Small intestine (tissue), 7 donors: Measurements from ENCODE around the gene SUCO. TPM values are rescaled to one million over a fixed set of nuclear protein-coding genes. Genes with fewer than 3 reads are reported as not detected.
"Not testable (repeated sequence)": the region's sequence is repeated elsewhere in the genome, so short reads cannot be mapped to it uniquely, and the experiment has no call there.

Source experiments
- DNase-seq, 2 donors: peaks; one replicate each; pipeline versions ENCODE4 v3.0.0 to v3.0.0-alpha.2; 2013
- FAIRE-seq: peaks from 2 replicates; lab custom pipeline; 2012; peaks lifted over from hg19 to GRCh38; lab: Jason Lieb, UNC
- H3K27ac ChIP-seq, 3 donors: one replicate each; pipeline ENCODE4 v1.5.1; 2013; ENCODE audit warnings: low read length in 2 of 3, mild to moderate bottlenecking in 2 of 3, control low read depth in 1 of 3, inconsistent platforms in 1 of 3, low read depth in 1 of 3, moderate library complexity in 1 of 3
- H3K27me3 ChIP-seq, 3 donors: one replicate each; pipeline ENCODE4 v1.6.1; 2013; ENCODE audit warnings: low read length in 3 of 3, inconsistent platforms in 1 of 3; ENCODE audit not compliant: control insufficient read depth in 3 of 3, insufficient read depth in 3 of 3
- H3K36me3 ChIP-seq, 3 donors: one replicate each; pipeline ENCODE4 v1.6.1; 2013; ENCODE audit warnings: low read length in 3 of 3, inconsistent platforms in 1 of 3, low read depth in 1 of 3, mild to moderate bottlenecking in 1 of 3, moderate library complexity in 1 of 3; ENCODE audit not compliant: control insufficient read depth in 3 of 3, insufficient read depth in 2 of 3
- H3K4me1 ChIP-seq, 3 donors: one replicate each; pipeline ENCODE4 v1.6.1; 2013; ENCODE audit warnings: low read length in 2 of 3, inconsistent platforms in 1 of 3, low read depth in 1 of 3, mild to moderate bottlenecking in 1 of 3, moderate library complexity in 1 of 3; ENCODE audit not compliant: control insufficient read depth in 3 of 3, insufficient read depth in 2 of 3
- H3K4me3 ChIP-seq, 3 donors: one replicate each; pipeline ENCODE4 v1.5.1; 2013; ENCODE audit warnings: low read length in 3 of 3, control low read depth in 1 of 3, inconsistent platforms in 1 of 3, low read depth in 1 of 3, mild to moderate bottlenecking in 1 of 3, moderate library complexity in 1 of 3
- H3K9me3 ChIP-seq, 2 donors: one replicate each; pipeline ENCODE4 v1.6.1; 2013; ENCODE audit warnings: low read depth in 1 of 2, low read length in 1 of 2; ENCODE audit not compliant: control insufficient read depth in 2 of 2, insufficient read depth in 1 of 2
- WGBS, 3 donors: extraction: QIAGEN DNeasy Blood & Tissue Kit; methylation state at CpG; one replicate each; pipeline ENCODE4 v1.1.7; 2013; 5-methylcytosine and 5-hydroxymethylcytosine counted together
- polyA plus RNA-seq, 4 donors: library from polyadenylated mRNA; stranded (reverse) in 3 of 4; unstranded in 1 of 4; fragments of 200-250 nt in 3 of 4; fragments of 120-200 nt in 1 of 4; gene quantifications; one replicate each; pipeline versions ENCODE4 v1.2.1 to v1.2.3, GENCODE V29; 2013
- donor health status: healthy with polysubstance abuse.
- donor health status: control.
- donor health status: control.
- donor health status: Bipolar disorder and iron deficiency.
- donor health status: healthy.

The SUCO gene
- polyA plus RNA-seq, 4 donors, result 11.4 to 46.0 (median 12.5) TPM

GRCh38 chr1:172489847-172490246 is 43.1 kb upstream of the SUCO start:
- Histone ChIP-seq H3K27me3 (no peaks in the 10 kb centered on the region), H3K27ac (no peak overlapping the region), H3K9me3 (no peaks in the 10 kb centered on the region), H3K4me1 (peaks cover 0 to 3% (median 0%) of the 10 kb centered on the region in 3 donors), H3K36me3 (no peaks in the 10 kb centered on the region), H3K4me3 (no peak overlapping the region)
- 81 to 86% (median 83%) methylated on average over 3 of the region's 3 CpGs for WGBS, 3 donors
- no peak for DNase-seq
- FAIRE-seq, result no peak

DNA sequence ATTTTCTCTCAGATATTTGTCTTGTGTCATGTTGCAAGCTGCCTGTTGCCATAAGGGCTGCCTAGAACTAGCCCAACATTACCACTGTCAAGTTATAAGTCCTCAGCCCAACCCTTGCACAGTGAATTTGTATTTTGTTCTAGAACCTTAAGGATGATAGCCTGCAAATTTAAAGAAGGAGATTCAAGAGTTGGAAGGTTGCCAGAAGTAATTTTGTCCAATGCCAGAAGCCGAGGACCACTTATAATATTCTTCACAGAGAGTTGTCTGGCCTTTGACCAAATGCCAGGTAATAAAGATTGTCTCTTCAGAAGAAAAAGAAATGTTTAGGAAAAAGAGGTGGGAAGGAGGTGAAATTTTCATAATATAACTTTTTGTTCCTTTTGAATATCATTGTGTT is 40.5 kb upstream of the SUCO start:
- H3K9me3 ChIP-seq, result no peaks in the 10 kb centered on the region
- no peak overlapping the region for H3K4me3 ChIP-seq
- FAIRE-seq (no peak), DNase-seq (no peak)
- WGBS, 3 donors, result 45 to 59% (median 59%) methylated on average over 1 of the region's 1 CpG
- H3K4me1 ChIP-seq, result peaks cover 0 to 18% (median 3%) of the 10 kb centered on the region in 3 donors
- no peaks in the 10 kb centered on the region for H3K36me3 ChIP-seq
- no peaks in the 10 kb centered on the region for H3K27me3 ChIP-seq
- no peak overlapping the region for H3K27ac ChIP-seq

GRCh38 chr1:172494166-172494565 is 38.8 kb upstream of the SUCO start:
- WGBS, 3 donors, result 90 to 95% (median 93%) methylated on average over 2 of the region's 2 CpGs
- Histone ChIP-seq H3K9me3 (no peaks in the 10 kb centered on the region), H3K27ac (peak overlapping the region in 1 of 3 donors; percentile 6), H3K4me3 (no peak overlapping the region), H3K36me3 (no peaks in the 10 kb centered on the region), H3K27me3 (no peaks in the 10 kb centered on the region), H3K4me1 (peaks cover 0 to 18% (median 3%) of the 10 kb centered on the region in 3 donors)
- FAIRE-seq, result no peak
- DNase-seq, result no peak

DNA sequence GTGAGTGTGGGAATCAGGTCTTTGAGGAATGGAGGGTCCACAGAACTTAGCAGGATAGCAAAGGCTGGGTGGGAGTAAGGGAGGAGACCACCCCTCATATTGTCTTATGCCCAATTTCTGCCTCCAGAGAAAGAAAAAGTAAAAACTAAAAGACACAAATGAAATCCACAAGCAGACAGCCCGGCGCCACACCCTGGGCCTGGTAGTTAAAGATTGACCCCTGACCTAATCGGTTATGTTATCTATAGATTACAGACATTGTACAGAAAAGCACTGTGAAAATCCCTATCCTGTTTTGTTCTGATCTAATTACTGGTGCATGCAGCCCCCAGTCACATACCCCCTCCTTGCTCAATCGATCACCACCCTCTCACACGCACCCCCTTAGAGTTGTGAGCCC is 36.8 kb upstream of the SUCO start:
- 50 to 71% (median 70%) methylated on average over 5 of the region's 5 CpGs for WGBS, 3 donors
- not testable (repeated sequence) for DNase-seq, H3K4me3 ChIP-seq, FAIRE-seq, H3K9me3 ChIP-seq, H3K27me3 ChIP-seq, H3K36me3 ChIP-seq
- Histone ChIP-seq H3K27ac (peak overlapping the region in 2 of 3 donors; percentile 35 to 59), H3K4me1 (peaks cover 2 to 27% (median 3%) of the 10 kb centered on the region in 3 donors)

DNA sequence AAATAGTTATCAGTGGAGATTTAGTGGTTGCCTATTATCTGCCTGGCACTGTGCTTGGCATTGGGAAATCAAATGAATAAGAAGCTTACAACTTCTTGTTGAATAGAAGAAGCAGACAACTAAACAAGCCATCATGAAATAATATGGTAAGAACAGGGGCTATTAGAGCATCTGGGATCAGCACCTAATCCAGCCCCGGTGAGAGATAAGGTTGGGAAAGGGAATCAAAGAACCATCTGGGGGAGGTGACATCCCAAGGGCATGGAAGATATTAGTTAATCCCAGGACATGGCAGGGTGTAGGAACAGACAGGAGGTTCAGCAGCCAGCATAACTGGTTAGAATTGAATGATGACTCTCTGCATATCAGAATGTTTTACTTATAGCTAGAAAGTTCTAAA is 36.3 kb upstream of the SUCO start:
- peaks cover 2 to 27% (median 3%) of the 10 kb centered on the region in 3 donors for H3K4me1 ChIP-seq
- H3K9me3 ChIP-seq, result no peaks in the 10 kb centered on the region
- WGBS, 3 donors, result 25 to 58% (median 27%) methylated on average over 1 of the region's 1 CpG
- DNase-seq (no peak), FAIRE-seq (no peak)
- H3K4me3 ChIP-seq, result no peak overlapping the region
- peak overlapping the region in 1 of 3 donors; percentile 20 for H3K27ac ChIP-seq
- no peaks in the 10 kb centered on the region for H3K36me3 ChIP-seq
- no peaks in the 10 kb centered on the region for H3K27me3 ChIP-seq

DNA sequence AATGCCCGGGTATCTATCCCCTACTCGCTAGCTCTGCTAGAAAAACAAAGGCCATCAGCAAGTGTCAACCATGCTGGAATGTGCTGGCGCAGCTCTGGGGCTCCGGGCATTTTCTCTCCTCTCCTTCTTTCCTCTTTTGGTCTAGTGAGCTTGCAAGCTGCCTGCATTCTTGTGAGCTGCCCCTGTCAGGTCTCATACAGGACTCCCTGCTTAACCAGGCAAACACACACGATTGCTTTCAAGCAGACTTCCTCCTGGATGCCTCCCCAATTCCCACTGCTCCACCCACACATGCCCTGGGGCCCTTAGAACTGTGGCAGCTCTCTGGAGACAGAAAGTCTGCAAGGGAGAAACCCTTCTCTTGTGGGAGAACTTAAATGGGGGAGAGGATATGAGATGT is 35.7 kb upstream of the SUCO start:
- no peaks in the 10 kb centered on the region for H3K36me3 ChIP-seq
- no peak for DNase-seq
- peaks cover 2 to 27% (median 3%) of the 10 kb centered on the region in 3 donors for H3K4me1 ChIP-seq
- no peaks in the 10 kb centered on the region for H3K27me3 ChIP-seq
- no peak overlapping the region for H3K4me3 ChIP-seq
- no peaks in the 10 kb centered on the region for H3K9me3 ChIP-seq
- 55 to 76% (median 73%) methylated on average over 5 of the region's 5 CpGs for WGBS, 3 donors
- H3K27ac ChIP-seq, result peak overlapping the region in 1 of 3 donors; percentile 17
- no peak for FAIRE-seq

DNA sequence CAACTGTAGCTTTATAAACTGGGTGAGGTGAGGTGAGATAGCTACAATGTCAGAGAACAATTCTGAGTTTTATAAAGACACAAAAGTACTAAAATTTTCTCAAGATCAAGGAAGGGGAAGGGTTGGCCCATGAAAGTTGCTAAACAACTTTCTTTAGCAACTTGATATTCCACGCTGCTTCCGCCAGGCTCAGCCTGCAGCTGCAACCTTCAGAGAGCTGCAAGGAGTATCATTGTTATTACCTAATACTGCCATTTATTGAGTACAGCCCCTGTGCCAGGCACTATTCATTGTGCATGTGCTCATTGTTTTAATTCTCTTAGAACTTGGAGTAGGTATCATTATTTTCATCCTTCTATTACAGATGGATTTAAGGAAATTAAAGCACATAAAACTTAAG is 34.1 kb upstream of the SUCO start:
- FAIRE-seq, result no peak
- 64 to 88% (median 81%) methylated on average over 2 of the region's 2 CpGs for WGBS, 3 donors

GRCh38 chr1:172499636-172500141 is 33.3 kb upstream of the SUCO start:
- Histone ChIP-seq H3K27ac (peak overlapping the region in 2 of 3 donors; percentile 64 to 79), H3K36me3 (no peaks in the 10 kb centered on the region), H3K4me3 (no peak overlapping the region), H3K27me3 (no peaks in the 10 kb centered on the region), H3K9me3 (no peaks in the 10 kb centered on the region), H3K4me1 (peaks cover 2 to 24% (median 3%) of the 10 kb centered on the region in 3 donors)
- FAIRE-seq (no peak), DNase-seq (peak; percentile 94)
- 19 to 63% (median 44%) methylated on average over 3 of the region's 3 CpGs for WGBS, 3 donors

More for the DNA sequence above, 34.1 kb upstream of the SUCO start:
- peaks cover 2 to 27% (median 3%) of the 10 kb centered on the region in 3 donors for H3K4me1 ChIP-seq
- H3K36me3 ChIP-seq, result no peaks in the 10 kb centered on the region
- DNase-seq, result no peak
- H3K9me3 ChIP-seq, result no peaks in the 10 kb centered on the region
- H3K27ac ChIP-seq, result peak overlapping the region in 2 of 3 donors; percentile 27 to 79
- no peaks in the 10 kb centered on the region for H3K27me3 ChIP-seq
- no peak overlapping the region for H3K4me3 ChIP-seq

DNA sequence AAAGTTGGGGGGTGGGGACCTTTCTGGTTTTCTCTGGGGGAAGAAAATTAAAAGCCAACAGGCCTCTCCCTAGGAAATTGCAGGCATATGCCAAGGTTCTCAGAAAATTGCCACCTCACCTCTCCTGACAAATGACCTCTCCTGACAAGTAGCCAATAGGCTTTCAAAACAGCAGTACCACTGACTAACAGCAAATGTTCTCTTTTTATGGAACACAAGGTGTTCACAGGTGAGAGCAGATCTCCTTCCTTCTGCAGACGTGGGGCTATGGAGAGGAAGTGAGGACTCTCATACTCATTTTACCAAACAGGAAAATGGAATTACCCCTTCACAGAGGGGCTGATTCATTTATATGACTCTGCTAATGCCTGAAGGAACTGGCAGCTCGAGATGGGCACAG is 32.7 kb upstream of the SUCO start:
- no peaks in the 10 kb centered on the region for H3K9me3 ChIP-seq
- FAIRE-seq (no peak), DNase-seq (peak in 1 of 2 donors; percentile 36)
- H3K4me1 ChIP-seq, result peaks cover 2 to 24% (median 3%) of the 10 kb centered on the region in 3 donors
- WGBS, 3 donors, result 53 to 65% (median 56%) methylated on average over 2 of the region's 2 CpGs
- H3K27me3 ChIP-seq, result no peaks in the 10 kb centered on the region
- H3K4me3 ChIP-seq, result no peak overlapping the region
- peak overlapping the region in 2 of 3 donors; percentile 64 to 79 for H3K27ac ChIP-seq
- no peaks in the 10 kb centered on the region for H3K36me3 ChIP-seq
